Umbilical cord (tissue), 2 donors: ENCODE measurements around the gene CENPK. TPM values are rescaled to one million over a fixed set of nuclear protein-coding genes. Genes with fewer than 3 reads are reported as not detected.
"Not testable (repeated sequence)": the region's sequence is repeated elsewhere in the genome, so short reads cannot be mapped to it uniquely, and the experiment has no call there.

Experiments used
- DNase-seq: peaks from one replicate; pipeline ENCODE4 v3.0.0-alpha.2; 2015; ENCODE audit warnings: low spot score
- total RNA-seq: library from RNA; depleted of rRNA; stranded (reverse); fragments of >200 nt; gene quantifications from one replicate; pipeline ENCODE4 v1.2.3, GENCODE V29; 2014; ENCODE audit warnings: low replicate concordance; ENCODE audit not compliant: insufficient read depth

CENPK gene
- total RNA-seq, 1 donor from 2014 or later = 10.4 TPM

- no peak for DNase-seq
These were observed 54.0 kb downstream of the CENPK start for GRCh38 chr5:65508978-65509377.

- peak; percentile 19 for DNase-seq
These were observed 56.0 kb downstream of the CENPK start for GRCh38 chr5:65506961-65507360.

- no peak for DNase-seq
These were observed 73.8 kb downstream of the CENPK start for GRCh38 chr5:65489119-65489518.

GRCh38 chr5:65488038-65488687 is 74.8 kb downstream of the CENPK start:
- DNase-seq = not testable (repeated sequence)

- not testable (repeated sequence) for DNase-seq
These were observed 76.2 kb downstream of the CENPK start for GRCh38 chr5:65486803-65487202.

- DNase-seq = no peak
These were observed 77.6 kb downstream of the CENPK start for GRCh38 chr5:65485405-65485804.

- DNase-seq = peak; percentile 81
These were observed 79.2 kb downstream of the CENPK start for GRCh38 chr5:65483546-65484346.

GRCh38 chr5:65482736-65483545 is 80.0 kb downstream of the CENPK start:
- DNase-seq = peak; percentile 73

- peak; percentile 79 for DNase-seq
These were observed 80.7 kb downstream of the CENPK start for GRCh38 chr5:65482296-65482735.

GRCh38 chr5:65481635-65482295 is 81.2 kb downstream of the CENPK start, which contains the start of gene ADAMTS6:
Gene ADAMTS6, minus strand, starts transcription at chr5:65481920. Its CDS starts 8,247 bp downstream, at chr5:65473673.
- DNase-seq = peak; percentile 99

- no peak for DNase-seq
These were observed 81.8 kb downstream of the CENPK start for GRCh38 chr5:65481171-65481581.

- peak; percentile 94 for DNase-seq
These were observed 82.6 kb downstream of the CENPK start for GRCh38 chr5:65480306-65480865.

- no peak for DNase-seq
These were observed 83.4 kb downstream of the CENPK start for GRCh38 chr5:65479527-65479926.

- no peak for DNase-seq
These were observed 84.6 kb downstream of the CENPK start for GRCh38 chr5:65478336-65478735.

GRCh38 chr5:65475895-65476294 is 87.1 kb downstream of the CENPK start:
- DNase-seq = no peak

- DNase-seq = peak; percentile 22
These were observed 87.6 kb downstream of the CENPK start for GRCh38 chr5:65475336-65475735.

- DNase-seq = peak; percentile 26
These were observed 88.7 kb downstream of the CENPK start for GRCh38 chr5:65474130-65474711.

- DNase-seq = no peak
These were observed 94.3 kb downstream of the CENPK start for GRCh38 chr5:65468633-65469032.
